NT2/D1 (cell line): ENCODE data around the gene RP9.

Experiments used
- SUZ12 ChIP-seq: IDR thresholded peaks from 2 replicates; pipeline ENCODE4 v1.6.1; 2011; ENCODE audit not compliant: insufficient read length, insufficient read depth; ENCODE audit errors: extremely low read depth
- YY1 ChIP-seq: IDR thresholded peaks from 2 replicates; pipeline ENCODE4 v1.6.1; 2011; ENCODE audit not compliant: insufficient read length, insufficient read depth
- ZNF274 ChIP-seq: IDR thresholded peaks from 2 replicates; pipeline ENCODE4 v1.6.1; 2011; ENCODE audit warnings: mild to moderate bottlenecking, low read depth, low read length

GRCh38 chr7:33130184-33130583 is 21.0 kb upstream of the RP9 start:
- no peak for TF ChIP-seq SUZ12
- no peak for TF ChIP-seq YY1
- no peak for TF ChIP-seq ZNF274
